OCI-LY3 (cell line): Measurements from ENCODE around the gene DISP2.

ENCODE experiments used
- EZH2phosphoT487 ChIP-seq: fragments of 200-600 bp; shearing (Covaris generic); IDR thresholded peaks from 2 replicates; pipeline ENCODE4 v1.6.1; 2018; ENCODE audit warnings: antibody characterized with exemption, mixed run types, low read depth
- TF ChIP-seq, protein P1 (sequence below): fragments of 200-600, 300-600 bp; sonication (generic); IDR thresholded peaks from 2 replicates; pipeline ENCODE4 v1.5.1; 2014; ENCODE audit warnings: antibody characterized with exemption, low read length, low read depth

DNA sequence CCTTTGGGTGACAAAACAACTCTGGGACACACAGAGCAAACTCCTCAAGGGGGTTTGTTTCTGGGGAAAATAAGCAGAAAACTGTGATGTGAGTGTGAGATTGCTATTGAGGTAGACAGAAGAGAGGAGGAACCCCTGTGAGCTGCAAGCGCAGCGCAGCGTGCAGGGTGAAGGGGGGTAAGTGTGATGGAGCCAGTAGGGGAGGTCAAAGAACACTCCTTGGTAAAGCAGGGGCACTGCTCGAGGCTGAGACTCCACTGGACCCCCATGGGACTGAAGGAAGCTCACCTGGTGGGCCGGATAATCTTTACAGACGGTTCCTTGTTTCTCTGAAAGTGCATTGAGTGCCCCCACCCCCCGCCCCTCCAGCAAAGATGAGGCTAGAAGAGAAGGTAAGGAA is 27.0 kb upstream of the DISP2 start:
- TF ChIP-seq, protein P1, sequence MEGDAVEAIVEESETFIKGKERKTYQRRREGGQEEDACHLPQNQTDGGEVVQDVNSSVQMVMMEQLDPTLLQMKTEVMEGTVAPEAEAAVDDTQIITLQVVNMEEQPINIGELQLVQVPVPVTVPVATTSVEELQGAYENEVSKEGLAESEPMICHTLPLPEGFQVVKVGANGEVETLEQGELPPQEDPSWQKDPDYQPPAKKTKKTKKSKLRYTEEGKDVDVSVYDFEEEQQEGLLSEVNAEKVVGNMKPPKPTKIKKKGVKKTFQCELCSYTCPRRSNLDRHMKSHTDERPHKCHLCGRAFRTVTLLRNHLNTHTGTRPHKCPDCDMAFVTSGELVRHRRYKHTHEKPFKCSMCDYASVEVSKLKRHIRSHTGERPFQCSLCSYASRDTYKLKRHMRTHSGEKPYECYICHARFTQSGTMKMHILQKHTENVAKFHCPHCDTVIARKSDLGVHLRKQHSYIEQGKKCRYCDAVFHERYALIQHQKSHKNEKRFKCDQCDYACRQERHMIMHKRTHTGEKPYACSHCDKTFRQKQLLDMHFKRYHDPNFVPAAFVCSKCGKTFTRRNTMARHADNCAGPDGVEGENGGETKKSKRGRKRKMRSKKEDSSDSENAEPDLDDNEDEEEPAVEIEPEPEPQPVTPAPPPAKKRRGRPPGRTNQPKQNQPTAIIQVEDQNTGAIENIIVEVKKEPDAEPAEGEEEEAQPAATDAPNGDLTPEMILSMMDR: no peak
- TF ChIP-seq EZH2phosphoT487: no peak
